IMR-90 (cell line): ENCODE results near the gene NFIA. TPM values are rescaled to one million over a fixed set of nuclear protein-coding genes. Genes with fewer than 3 reads are reported as not detected.

Experiments used
- ATAC-seq: fragments of 200-7000 bp; cut with Tn5 transposase; 2 replicates; pipeline ENCODE4 v1.9.1; 2020; ENCODE audit warnings: low read depth, mild to moderate bottlenecking, moderate library complexity
- BruUV-seq: library from RNA; stranded (reverse); fragments of 400-500 nt; replicated peaks from 2 replicates; lab custom pipeline; 2021; lab: Mats Ljungman, UMichigan
- CTCF ChIA-PET: fragments of 300-600 bp; formaldehyde crosslinking; extraction: SDS; loops from one replicate; lab custom pipeline; 2021; ENCODE audit warnings: antibody characterized with exemption; lab: Yijun Ruan, JAX
- POLR2A ChIA-PET: fragments of 300-600 bp; sonication (Branson Sonifier 250); formaldehyde crosslinking; loops from one replicate; lab custom pipeline; 2022; ENCODE audit warnings: antibody characterized with exemption; ENCODE audit not compliant: unreplicated experiment; lab: Charles Lee
- DNase-seq: peaks from one replicate; pipeline ENCODE4 v3.0.0; 2013
- H2AFZ ChIP-seq: replicated peaks from 2 replicates; pipeline ENCODE3; 2013; ENCODE audit warnings: low read length, mild to moderate bottlenecking; ENCODE audit not compliant: poor library complexity
- H2AK5ac ChIP-seq: 2 replicates; pipeline ENCODE4 v1.6.1; 2013; ENCODE audit warnings: low read depth, low read length, inconsistent platforms
- H2AK9ac ChIP-seq: replicated peaks from 2 replicates; pipeline ENCODE3; 2013; ENCODE audit warnings: mild to moderate bottlenecking, low read depth, low read length, moderate library complexity; ENCODE audit not compliant: poor library complexity
- H2BK120ac ChIP-seq: 2 replicates; pipeline ENCODE4 v1.6.1; 2013; ENCODE audit warnings: low read depth, low read length, inconsistent platforms
- H2BK15ac ChIP-seq: 3 replicates; pipeline ENCODE4 v1.6.1; 2013; ENCODE audit warnings: low read depth, low read length, inconsistent platforms
- H2BK20ac ChIP-seq: 2 replicates; pipeline ENCODE4 v1.6.1; 2013; ENCODE audit warnings: low read depth, mild to moderate bottlenecking, inconsistent platforms, low read length, moderate library complexity
- H2BK5ac ChIP-seq: 2 replicates; pipeline ENCODE4 v1.6.1; 2013; ENCODE audit warnings: mild to moderate bottlenecking, low read depth, low read length, inconsistent platforms; ENCODE audit not compliant: poor library complexity, severe bottlenecking
- H3K14ac ChIP-seq: replicated peaks from 2 replicates; pipeline ENCODE4 v1.6.1; 2013; ENCODE audit warnings: low read depth, low read length, inconsistent platforms
- H3K18ac ChIP-seq: 2 replicates; pipeline ENCODE4 v1.6.1; 2013; ENCODE audit warnings: low read depth, low read length, control low read depth
- H3K23ac ChIP-seq: 2 replicates; pipeline ENCODE4 v1.6.1; 2013; ENCODE audit warnings: low read depth, low read length, inconsistent platforms
- H3K27ac ChIP-seq: 2 replicates; pipeline ENCODE4 v1.5.1; 2013; ENCODE audit warnings: mild to moderate bottlenecking, control low read depth, low read length; ENCODE audit not compliant: insufficient read depth
- H3K27me3 ChIP-seq: 2 replicates; pipeline ENCODE4 v1.6.1; 2013; ENCODE audit warnings: low read length; ENCODE audit not compliant: control insufficient read depth, insufficient read depth
- H3K36me3 ChIP-seq: 2 replicates; pipeline ENCODE4 v1.6.1; 2013; ENCODE audit warnings: low read length, mixed read lengths; ENCODE audit not compliant: control insufficient read depth, insufficient read depth
- H3K4ac ChIP-seq: 2 replicates; pipeline ENCODE4 v1.6.1; 2013; ENCODE audit warnings: low read depth, low read length, inconsistent platforms
- H3K4me1 ChIP-seq: 2 replicates; pipeline ENCODE4 v1.6.1; 2013; ENCODE audit warnings: low read length, mixed read lengths; ENCODE audit not compliant: control insufficient read depth, insufficient read depth
- H3K4me2 ChIP-seq: 2 replicates; pipeline ENCODE4 v1.6.1; 2013; ENCODE audit warnings: low read depth, mild to moderate bottlenecking, control low read depth, low read length, moderate library complexity
- H3K4me3 ChIP-seq: 2 replicates; pipeline ENCODE4 v1.5.1; 2013; ENCODE audit warnings: low read depth, mild to moderate bottlenecking, control low read depth, low read length, moderate library complexity; ENCODE audit not compliant: insufficient read depth
- H3K56ac ChIP-seq: 2 replicates; pipeline ENCODE4 v1.6.1; 2013; ENCODE audit warnings: low read length, inconsistent platforms; ENCODE audit not compliant: insufficient read depth; ENCODE audit errors: extremely low read depth
- H3K79me1 ChIP-seq, 2 experiments: 2 replicates each; pipeline ENCODE4 v1.6.1; 2013; ENCODE audit warnings: low read length in 2 of 2, inconsistent platforms in 1 of 2, low read depth in 1 of 2
- H3K9ac ChIP-seq: 2 replicates; pipeline ENCODE4 v1.6.1; 2013; ENCODE audit warnings: low read depth, low read length, control low read depth
- H3K9me1 ChIP-seq: 2 replicates; pipeline ENCODE4 v1.6.1; 2013; ENCODE audit warnings: low read length, inconsistent platforms; ENCODE audit not compliant: insufficient read depth
- H3K9me3 ChIP-seq: 2 replicates; pipeline ENCODE4 v1.6.1; 2013; ENCODE audit warnings: low read length; ENCODE audit not compliant: control insufficient read depth, insufficient read depth
- H4K20me1 ChIP-seq: 2 replicates; pipeline ENCODE4 v1.6.1; 2013; ENCODE audit warnings: low read length, inconsistent platforms; ENCODE audit not compliant: insufficient read depth
- H4K5ac ChIP-seq: 2 replicates; pipeline ENCODE4 v1.6.1; 2013; ENCODE audit warnings: mild to moderate bottlenecking, low read depth, low read length, control low read depth
- H4K8ac ChIP-seq, 2 experiments: 2 replicates each; pipeline ENCODE4 v1.6.1; 2013; ENCODE audit warnings: low read depth in 2 of 2, low read length in 2 of 2, control low read depth in 1 of 2, inconsistent platforms in 1 of 2
- H4K91ac ChIP-seq: 2 replicates; pipeline ENCODE4 v1.6.1; 2013; ENCODE audit warnings: low read depth, low read length, inconsistent platforms; ENCODE audit not compliant: insufficient read depth
- BHLHE40 ChIP-seq: fragments of 150-350 bp; IDR thresholded peaks from 2 replicates; pipeline ENCODE4 v1.6.1; 2016; ENCODE audit warnings: mild to moderate bottlenecking, low read depth, low read length
- CEBPB ChIP-seq: IDR thresholded peaks from 2 replicates; pipeline ENCODE4 v1.6.1; 2012; ENCODE audit warnings: low read depth, low read length, improper control_type of control experiment
- CHD1 ChIP-seq: IDR thresholded peaks from 2 replicates; pipeline ENCODE4 v1.6.1; 2012; ENCODE audit warnings: low read depth, low read length, improper control_type of control experiment
- ELK1 ChIP-seq: fragments of 150-350 bp; IDR thresholded peaks from 2 replicates; pipeline ENCODE4 v1.6.1; 2016; ENCODE audit warnings: low read depth, mild to moderate bottlenecking, low read length, moderate library complexity, borderline replicate concordance
- FOS ChIP-seq: fragments of 150-350 bp; IDR thresholded peaks from 2 replicates; pipeline ENCODE4 v1.6.1; 2016; ENCODE audit warnings: low read depth, low read length
- MAFK ChIP-seq: IDR thresholded peaks from 2 replicates; pipeline ENCODE4 v1.6.1; 2012; ENCODE audit warnings: low read depth, low read length, improper control_type of control experiment
- MAZ ChIP-seq: IDR thresholded peaks from 2 replicates; pipeline ENCODE4 v1.6.1; 2012; ENCODE audit warnings: low read depth, mild to moderate bottlenecking, low read length, improper control_type of control experiment, moderate library complexity, borderline replicate concordance
- MXI1 ChIP-seq: IDR thresholded peaks from 2 replicates; pipeline ENCODE4 v1.6.1; 2012; ENCODE audit warnings: low read depth, mild to moderate bottlenecking, low read length, moderate library complexity, borderline replicate concordance
- NFE2L2 ChIP-seq: fragments of 150-350 bp; IDR thresholded peaks from 2 replicates; pipeline ENCODE4 v1.6.1; 2016; ENCODE audit warnings: low read depth, mild to moderate bottlenecking, low read length
- POLR2A ChIP-seq: IDR thresholded peaks from 2 replicates; pipeline ENCODE4 v1.6.1; 2012; ENCODE audit warnings: mild to moderate bottlenecking, low read depth, low read length
- RAD21 ChIP-seq: IDR thresholded peaks from 2 replicates; pipeline ENCODE4 v1.6.1; 2012; ENCODE audit warnings: low read length, improper control_type of control experiment
- RCOR1 ChIP-seq: IDR thresholded peaks from 2 replicates; pipeline ENCODE4 v1.6.1; 2012; ENCODE audit warnings: mild to moderate bottlenecking, low read length, improper control_type of control experiment; ENCODE audit not compliant: insufficient replicate concordance
- RFX5 ChIP-seq: IDR thresholded peaks from 2 replicates; pipeline ENCODE4 v1.8.0; 2012; ENCODE audit warnings: low read depth, mild to moderate bottlenecking, low read length, moderate library complexity
- SMC3 ChIP-seq: fragments of 150-350 bp; IDR thresholded peaks from 2 replicates; pipeline ENCODE4 v1.6.1; 2016; ENCODE audit warnings: low read depth, mild to moderate bottlenecking, antibody characterized with exemption, low read length, moderate library complexity
- dilution Hi-C: fragments of 300-500 bp; cut with HindIII; formaldehyde crosslinking; loops from one replicate; pipeline ENCODE4 v1.14.3; 2018; ENCODE audit warnings: low sequenced_read_pairs; ENCODE audit not compliant: unreplicated experiment
- in situ Hi-C: fragments of 300-500 bp; cut with MboI; formaldehyde crosslinking; loops from 3 replicates; pipeline ENCODE4 v1.14.3; 2019; ENCODE audit warnings: low sequenced_read_pairs, inconsistent platforms, mixed read lengths
- intact Hi-C: fragments of 100-400 bp; cut with micrococcal nuclease; formaldehyde crosslinking; loops from 2 replicates; pipeline ENCODE4 v1.10.0; 2022
- polyA plus RNA-seq, 3 experiments: library from polyadenylated mRNA; depleted of rRNA; stranded (reverse); fragments of >200 nt; gene quantifications; 2 replicates each; pipeline ENCODE4 v1.2.3, GENCODE V29; 2012; ENCODE audit warnings: low replicate concordance in 1 of 3
- total RNA-seq: library from RNA; depleted of rRNA; stranded (reverse); fragments of >200 nt; gene quantifications from 2 replicates; pipeline ENCODE4 v1.2.3, GENCODE V29; 2012
- TF ChIP-seq, protein P1 (sequence below): fragments of 150-350 bp; IDR thresholded peaks from 2 replicates; pipeline ENCODE4 v1.6.1; 2017; ENCODE audit warnings: mild to moderate bottlenecking, antibody characterized with exemption, low read length, low read depth
- TF ChIP-seq, protein P2 (sequence below): conservative IDR thresholded peaks from 2 replicates; pipeline ENCODE4 v1.5.1; 2012; ENCODE audit warnings: mild to moderate bottlenecking, low read depth, low read length, improper control_type of control experiment

NFIA gene
- total and polyA plus RNA-seq, 2 of the 4 experiments (the other 2 are of a cell fraction): 1.6 to 2.2 TPM

- no peak overlapping the region for H4K8ac ChIP-seq
- H3K4me2 ChIP-seq: no peak overlapping the region
- H2BK20ac ChIP-seq: no peak overlapping the region
- H3K36me3 ChIP-seq: no peaks in the 10 kb centered on the region
- H3K4me1 ChIP-seq: no peaks in the 10 kb centered on the region
- H2BK15ac ChIP-seq: no peak overlapping the region
- POLR2A ChIA-PET: no interaction called here
- H3K27ac ChIP-seq: no peak overlapping the region
- TF ChIP-seq RFX5 (no peak), NFE2L2 (no peak), MXI1 (no peak), BHLHE40 (no peak), CEBPB (no peak), SMC3 (no peak), RAD21 (no peak), POLR2A (no peak), CHD1 (no peak), MAFK (no peak), ELK1 (no peak), MAZ (no peak), RCOR1 (no peak), FOS (no peak)
- TF ChIP-seq, protein P1, sequence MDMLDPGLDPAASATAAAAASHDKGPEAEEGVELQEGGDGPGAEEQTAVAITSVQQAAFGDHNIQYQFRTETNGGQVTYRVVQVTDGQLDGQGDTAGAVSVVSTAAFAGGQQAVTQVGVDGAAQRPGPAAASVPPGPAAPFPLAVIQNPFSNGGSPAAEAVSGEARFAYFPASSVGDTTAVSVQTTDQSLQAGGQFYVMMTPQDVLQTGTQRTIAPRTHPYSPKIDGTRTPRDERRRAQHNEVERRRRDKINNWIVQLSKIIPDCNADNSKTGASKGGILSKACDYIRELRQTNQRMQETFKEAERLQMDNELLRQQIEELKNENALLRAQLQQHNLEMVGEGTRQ: no peak
- TF ChIP-seq, protein P2, sequence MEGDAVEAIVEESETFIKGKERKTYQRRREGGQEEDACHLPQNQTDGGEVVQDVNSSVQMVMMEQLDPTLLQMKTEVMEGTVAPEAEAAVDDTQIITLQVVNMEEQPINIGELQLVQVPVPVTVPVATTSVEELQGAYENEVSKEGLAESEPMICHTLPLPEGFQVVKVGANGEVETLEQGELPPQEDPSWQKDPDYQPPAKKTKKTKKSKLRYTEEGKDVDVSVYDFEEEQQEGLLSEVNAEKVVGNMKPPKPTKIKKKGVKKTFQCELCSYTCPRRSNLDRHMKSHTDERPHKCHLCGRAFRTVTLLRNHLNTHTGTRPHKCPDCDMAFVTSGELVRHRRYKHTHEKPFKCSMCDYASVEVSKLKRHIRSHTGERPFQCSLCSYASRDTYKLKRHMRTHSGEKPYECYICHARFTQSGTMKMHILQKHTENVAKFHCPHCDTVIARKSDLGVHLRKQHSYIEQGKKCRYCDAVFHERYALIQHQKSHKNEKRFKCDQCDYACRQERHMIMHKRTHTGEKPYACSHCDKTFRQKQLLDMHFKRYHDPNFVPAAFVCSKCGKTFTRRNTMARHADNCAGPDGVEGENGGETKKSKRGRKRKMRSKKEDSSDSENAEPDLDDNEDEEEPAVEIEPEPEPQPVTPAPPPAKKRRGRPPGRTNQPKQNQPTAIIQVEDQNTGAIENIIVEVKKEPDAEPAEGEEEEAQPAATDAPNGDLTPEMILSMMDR: no peak
- H2BK5ac ChIP-seq: no peak overlapping the region
- H3K9ac ChIP-seq: no peak overlapping the region
- no peak overlapping the region for H2AFZ ChIP-seq
- dilution Hi-C loops: no loop called here
- H3K4ac ChIP-seq: no peak overlapping the region
- no peak overlapping the region for H3K14ac ChIP-seq
- H4K5ac ChIP-seq: no peak overlapping the region
- H3K56ac ChIP-seq: no peak overlapping the region
- no peak overlapping the region for H4K91ac ChIP-seq
- no peak overlapping the region for H3K18ac ChIP-seq
- no peaks in the 10 kb centered on the region for H3K27me3 ChIP-seq
- no peaks in the 10 kb centered on the region for H3K9me1 ChIP-seq
- BruUV-seq: no TSS peak
- in situ Hi-C loops: no loop called here
- no peak overlapping the region for H3K4me3 ChIP-seq
- no peaks in the 10 kb centered on the region for H3K9me3 ChIP-seq
- DNase-seq (no peak), ATAC-seq (no peak)
- H4K20me1 ChIP-seq: no peaks in the 10 kb centered on the region
- H2AK9ac ChIP-seq: no peak overlapping the region
- intact Hi-C loops: no loop called here
- H2AK5ac ChIP-seq: no peak overlapping the region
- CTCF ChIA-PET: no interaction called here
- no peaks in the 10 kb centered on the region for H3K79me1 ChIP-seq
- H3K23ac ChIP-seq: no peak overlapping the region
- no peak overlapping the region for H2BK120ac ChIP-seq
Measured at GRCh38 chr1:61356016-61356415, 273.7 kb downstream of the NFIA start.
